ENCODE results near the gene NRDE2.

NRDE2 gene

DNA sequence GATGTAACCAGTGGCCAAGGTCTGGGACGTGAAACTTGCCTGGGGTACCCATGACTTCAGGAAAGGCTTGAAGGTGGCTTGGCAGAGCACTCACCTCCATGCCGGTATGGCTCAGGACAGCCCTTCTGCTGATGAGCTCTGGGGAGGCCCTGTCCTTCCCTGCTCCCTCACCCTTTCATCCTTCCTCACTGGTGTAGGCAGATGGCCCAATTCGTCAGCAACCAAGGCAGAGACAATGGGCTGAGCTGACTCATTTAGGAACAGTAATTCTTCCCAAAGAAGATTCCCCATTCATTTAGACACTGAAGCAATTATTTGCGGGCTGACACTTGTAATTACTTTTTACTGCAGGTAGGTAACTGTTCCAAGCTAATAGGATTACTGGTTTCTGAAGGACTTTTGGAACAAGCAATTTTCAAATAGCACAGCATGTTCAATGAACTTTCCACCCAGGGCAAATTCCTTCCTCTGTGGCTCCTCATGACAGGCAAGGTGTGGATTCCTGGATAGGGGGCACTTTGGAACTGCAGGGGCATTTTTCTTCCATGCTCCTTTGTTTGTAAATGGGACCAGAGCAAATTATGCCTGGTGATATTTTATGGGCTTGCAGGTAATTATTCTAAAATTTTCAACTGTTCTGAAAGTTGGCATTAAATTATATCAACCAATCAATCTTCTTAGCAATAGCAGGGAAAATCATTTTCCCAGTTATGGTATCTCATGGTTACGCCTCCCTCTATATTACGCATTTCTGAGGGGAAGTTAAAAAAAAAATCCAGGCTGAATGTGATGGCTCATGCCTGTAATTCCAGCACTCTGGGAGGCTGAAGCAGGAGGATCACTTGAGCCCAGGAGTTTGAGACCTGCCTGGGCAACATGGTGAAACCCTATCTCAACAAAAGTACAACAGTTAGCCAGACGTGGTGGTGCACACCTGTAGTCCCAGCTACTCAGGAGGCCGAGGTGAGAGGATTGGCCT is 24.1 kb upstream of the NRDE2 start:
- no peak overlapping the region for H3K4me3 ChIP-seq (ENCODE audit: low read depth, low read length)
- no peak for TF ChIP-seq CTCF (IDR thresholded peaks at IDR 0.05; ENCODE audit: low read depth, low read length)

- no peak overlapping the region for H3K4me3 ChIP-seq (ENCODE audit: low read depth, low read length)
- TF ChIP-seq CTCF (IDR thresholded peaks at IDR 0.05; ENCODE audit: low read depth, low read length): no peak
Observed at GRCh38 chr14:90354551-90355298, 23.0 kb upstream of the NRDE2 start.

DNA sequence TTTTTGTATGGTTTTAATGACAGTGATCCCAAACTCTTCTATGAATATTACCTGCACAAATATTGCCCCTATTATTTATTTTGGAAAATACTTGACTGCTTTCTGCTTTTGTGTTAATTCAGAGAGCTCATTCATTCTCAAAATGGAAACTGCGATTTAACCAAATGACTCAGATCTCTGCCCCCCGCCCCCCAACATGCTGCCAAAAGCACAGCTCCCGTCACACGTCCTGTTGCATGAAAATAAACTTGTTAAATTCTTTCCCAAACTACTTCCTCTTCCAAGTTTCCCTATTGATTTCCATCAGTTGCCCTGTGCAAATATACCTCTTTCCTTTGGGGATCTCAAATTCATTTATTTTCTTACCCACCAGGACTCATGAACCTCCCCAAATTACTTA is 18.0 kb upstream of the NRDE2 start:
- no peak for TF ChIP-seq CTCF (IDR thresholded peaks at IDR 0.05; ENCODE audit: low read depth, low read length)
- no peak overlapping the region for H3K4me3 ChIP-seq (ENCODE audit: low read depth, low read length)

GRCh38 chr14:90348270-90348669 is 16.5 kb upstream of the NRDE2 start:
- no peak for TF ChIP-seq CTCF (IDR thresholded peaks at IDR 0.05; ENCODE audit: low read depth, low read length)
- H3K4me3 ChIP-seq (ENCODE audit: low read depth, low read length): no peak overlapping the region

GRCh38 chr14:90345239-90345557 is 13.5 kb upstream of the NRDE2 start:
- no peak overlapping the region for H3K4me3 ChIP-seq (ENCODE audit: low read depth, low read length)
- TF ChIP-seq CTCF (IDR thresholded peaks at IDR 0.05; ENCODE audit: low read depth, low read length): no peak

- no peak for TF ChIP-seq CTCF (IDR thresholded peaks at IDR 0.05; ENCODE audit: low read depth, low read length)
- no peak overlapping the region for H3K4me3 ChIP-seq (ENCODE audit: low read depth, low read length)
Observed at GRCh38 chr14:90344331-90345238, 12.8 kb upstream of the NRDE2 start.

All from WI38 (cell line).